Measurements from ENCODE around the gene GNG13.
A peak's percentile ranks its signal among the peaks of the same experiment; 100 is the strongest.
"Not testable (repeated sequence)": the region's sequence is repeated elsewhere in the genome, so short reads cannot be mapped to it uniquely, and the experiment has no call there.

The GNG13 gene

GRCh38 chr16:760065-760464, 40.5 kb downstream of the GNG13 start:
- TF ChIP-seq CTCF (IDR thresholded peaks at IDR 0.05; ENCODE audit: insufficient read depth, missing control alignments): no peak

GRCh38 chr16:759110-759910, 41.2 kb downstream of the GNG13 start:
- TF ChIP-seq CTCF (IDR thresholded peaks at IDR 0.05; ENCODE audit: insufficient read depth, missing control alignments): no peak
- FAIRE-seq (no peak), DNase-seq (ENCODE audit: insufficient read length, low spot score) (no peak)

More at GRCh38 chr16:760065-760464, 40.5 kb downstream of the GNG13 start:
- FAIRE-seq: no peak
- DNase-seq (ENCODE audit: insufficient read length, low spot score): no peak

- FAIRE-seq: no peak
- no peak for TF ChIP-seq CTCF (IDR thresholded peaks at IDR 0.05; ENCODE audit: insufficient read depth, missing control alignments)
- no peak for DNase-seq (ENCODE audit: insufficient read length, low spot score)
These were observed 44.1 kb downstream of the GNG13 start for GRCh38 chr16:756428-756827.

GRCh38 chr16:754656-755055, 45.9 kb downstream of the GNG13 start:
- TF ChIP-seq CTCF (IDR thresholded peaks at IDR 0.05; ENCODE audit: insufficient read depth, missing control alignments): no peak
- FAIRE-seq: no peak

GRCh38 chr16:754121-754607, 46.4 kb downstream of the GNG13 start:
- FAIRE-seq; DNase-seq (ENCODE audit: insufficient read length, low spot score): not testable (repeated sequence)

More at GRCh38 chr16:754656-755055, 45.9 kb downstream of the GNG13 start:
- DNase-seq (ENCODE audit: insufficient read length, low spot score): no peak

GRCh38 chr16:752007-752312, 48.6 kb downstream of the GNG13 start:
- no peak for TF ChIP-seq CTCF (IDR thresholded peaks at IDR 0.05; ENCODE audit: insufficient read depth, missing control alignments)
- no peak for DNase-seq (ENCODE audit: insufficient read length, low spot score)
- FAIRE-seq: no peak

GRCh38 chr16:751152-752006, 49.2 kb downstream of the GNG13 start:
- DNase-seq (ENCODE audit: insufficient read length, low spot score) (peak; percentile 61), FAIRE-seq (no peak)
- TF ChIP-seq CTCF (IDR thresholded peaks at IDR 0.05; ENCODE audit: insufficient read depth, missing control alignments): no peak

All from D721Med (cell line).